ENCODE data around the gene CFAP100. TPM values are rescaled to one million over a fixed set of nuclear protein-coding genes. Genes with fewer than 3 reads are reported as not detected.

Gene CFAP100
- total and polyA plus RNA-seq, 12 donors: not detected

GRCh38 chr3:126433105-126433430, 38.4 kb downstream of the CFAP100 start:
- TF ChIP-seq CTCF (IDR thresholded peaks at IDR 0.05): no peak
- no peak for DNase-seq
- Histone ChIP-seq H3K27ac (peak overlapping the region in 6 of 10 donors; percentile 2 to 58 (median 24)), H3K27me3 (no peaks in the 10 kb centered on the region), H3K36me3 (peaks cover 0 to 36% (median 7%) of the 10 kb centered on the region in 9 donors), H3K4me1 (peaks cover 0 to 16% (median 9%) of the 10 kb centered on the region in 9 donors), H3K9me3 (peaks cover 0 to 23% (median 0%) of the 10 kb centered on the region in 11 donors), H3K4me3 (no peak overlapping the region)
- ATAC-seq: peak in 2 of 8 donors; percentile 21 to 62
- intact Hi-C loops (cut with DNase I): no loop called here
- WGBS, 2 donors: 94 to 96% methylated on average over 6 of the region's 6 CpGs

- Histone ChIP-seq H3K9me3 (peaks cover 0 to 21% (median 0%) of the 10 kb centered on the region in 11 donors), H3K4me3 (no peak overlapping the region), H3K27me3 (no peaks in the 10 kb centered on the region), H3K27ac (peak overlapping the region in 6 of 10 donors; percentile 2 to 58 (median 24)), H3K4me1 (peaks cover 0 to 16% (median 9%) of the 10 kb centered on the region in 9 donors), H3K36me3 (peaks cover 0 to 43% (median 13%) of the 10 kb centered on the region in 9 donors)
- 79 to 87% methylated on average over 13 of the region's 13 CpGs for WGBS, 2 donors
- TF ChIP-seq CTCF (IDR thresholded peaks at IDR 0.05): no peak
- ATAC-seq (peak; percentile 88 to 98 (median 91)), DNase-seq (peak; percentile 69 to 75)
- intact Hi-C loops (cut with DNase I): no loop called here
Measured at GRCh38 chr3:126433496-126434263, 39.0 kb downstream of the CFAP100 start.

DNA sequence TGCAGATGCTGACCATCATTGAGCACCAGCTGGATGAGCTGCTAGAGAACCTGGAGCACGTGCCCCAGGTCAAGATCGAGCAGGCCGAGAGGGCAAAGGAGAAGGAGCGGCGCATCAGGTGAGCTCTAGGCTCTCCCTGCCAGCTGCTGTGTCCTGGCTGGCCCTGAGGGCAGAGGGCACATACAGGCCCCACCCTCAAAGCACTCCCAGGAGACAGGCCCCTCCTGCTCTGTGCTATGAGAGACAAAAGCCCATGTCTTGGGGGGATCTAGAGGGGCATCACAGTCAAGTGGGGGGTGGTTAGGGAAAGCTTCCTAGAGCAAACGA, 39.5 kb downstream of the CFAP100 start:
- peaks cover 0 to 16% (median 9%) of the 10 kb centered on the region in 9 donors for H3K4me1 ChIP-seq
- no peak overlapping the region for H3K4me3 ChIP-seq
- DNase-seq: no peak
- ATAC-seq: peak in 1 of 8 donors; percentile 19
- peaks cover 0 to 48% (median 18%) of the 10 kb centered on the region in 9 donors for H3K36me3 ChIP-seq
- no peak overlapping the region for H3K27ac ChIP-seq
- TF ChIP-seq CTCF (IDR thresholded peaks at IDR 0.05): no peak
- 93% methylated on average over 6 of the region's 6 CpGs for WGBS, 2 donors
- intact Hi-C loops (cut with DNase I): no loop called here
- no peaks in the 10 kb centered on the region for H3K27me3 ChIP-seq
- H3K9me3 ChIP-seq: peaks cover 0 to 20% (median 0%) of the 10 kb centered on the region in 11 donors

GRCh38 chr3:126434931-126435411, 40.3 kb downstream of the CFAP100 start:
- Histone ChIP-seq H3K9me3 (peaks cover 0 to 12% (median 0%) of the 10 kb centered on the region in 11 donors), H3K4me1 (peaks cover 0 to 16% (median 9%) of the 10 kb centered on the region in 9 donors), H3K27me3 (no peaks in the 10 kb centered on the region), H3K4me3 (no peak overlapping the region), H3K36me3 (peaks cover 0 to 55% (median 19%) of the 10 kb centered on the region in 9 donors), H3K27ac (no peak overlapping the region)
- intact Hi-C loops (cut with DNase I): no loop called here
- DNase-seq (no peak), ATAC-seq (no peak)
- no peak for TF ChIP-seq CTCF (IDR thresholded peaks at IDR 0.05)
- WGBS, 2 donors: 93 to 95% methylated on average over 8 of the region's 8 CpGs
